GM10266 (cell line): ENCODE results near the gene DSCAM.

Source experiments
- DNase-seq: peaks from one replicate; pipeline ENCODE4 v3.0.0; 2012; ENCODE audit errors: extremely low spot score
- CTCF ChIP-seq: IDR thresholded peaks from 2 replicates; pipeline ENCODE4 v1.5.1; 2012; ENCODE audit warnings: mild to moderate bottlenecking, low read depth; ENCODE audit not compliant: control insufficient read depth, insufficient read depth; ENCODE audit errors: missing control alignments

Gene DSCAM

GRCh38 chr21:40425981-40426380, 421.0 kb downstream of the DSCAM start:
- no peak for DNase-seq
- no peak for TF ChIP-seq CTCF

GRCh38 chr21:40422896-40423635, 423.9 kb downstream of the DSCAM start:
- no peak for TF ChIP-seq CTCF
- no peak for DNase-seq

- DNase-seq = no peak
Measured at GRCh38 chr21:40421121-40421520, 425.8 kb downstream of the DSCAM start.

GRCh38 chr21:40416572-40416971, 430.4 kb downstream of the DSCAM start:
- no peak for TF ChIP-seq CTCF
- no peak for DNase-seq

More at GRCh38 chr21:40421121-40421520, 425.8 kb downstream of the DSCAM start:
- TF ChIP-seq CTCF = no peak

GRCh38 chr21:40408561-40408960, 438.4 kb downstream of the DSCAM start:
- no peak for DNase-seq

GRCh38 chr21:40404396-40404800, 442.6 kb downstream of the DSCAM start:
- no peak for DNase-seq

More at GRCh38 chr21:40408561-40408960, 438.4 kb downstream of the DSCAM start:
- no peak for TF ChIP-seq CTCF

More at GRCh38 chr21:40404396-40404800, 442.6 kb downstream of the DSCAM start:
- no peak for TF ChIP-seq CTCF
